ENCODE data around the gene ADAM8.
"Not testable (repeated sequence)": the region's sequence is repeated elsewhere in the genome, so short reads cannot be mapped to it uniquely, and the experiment has no call there.

The ADAM8 gene

DNA sequence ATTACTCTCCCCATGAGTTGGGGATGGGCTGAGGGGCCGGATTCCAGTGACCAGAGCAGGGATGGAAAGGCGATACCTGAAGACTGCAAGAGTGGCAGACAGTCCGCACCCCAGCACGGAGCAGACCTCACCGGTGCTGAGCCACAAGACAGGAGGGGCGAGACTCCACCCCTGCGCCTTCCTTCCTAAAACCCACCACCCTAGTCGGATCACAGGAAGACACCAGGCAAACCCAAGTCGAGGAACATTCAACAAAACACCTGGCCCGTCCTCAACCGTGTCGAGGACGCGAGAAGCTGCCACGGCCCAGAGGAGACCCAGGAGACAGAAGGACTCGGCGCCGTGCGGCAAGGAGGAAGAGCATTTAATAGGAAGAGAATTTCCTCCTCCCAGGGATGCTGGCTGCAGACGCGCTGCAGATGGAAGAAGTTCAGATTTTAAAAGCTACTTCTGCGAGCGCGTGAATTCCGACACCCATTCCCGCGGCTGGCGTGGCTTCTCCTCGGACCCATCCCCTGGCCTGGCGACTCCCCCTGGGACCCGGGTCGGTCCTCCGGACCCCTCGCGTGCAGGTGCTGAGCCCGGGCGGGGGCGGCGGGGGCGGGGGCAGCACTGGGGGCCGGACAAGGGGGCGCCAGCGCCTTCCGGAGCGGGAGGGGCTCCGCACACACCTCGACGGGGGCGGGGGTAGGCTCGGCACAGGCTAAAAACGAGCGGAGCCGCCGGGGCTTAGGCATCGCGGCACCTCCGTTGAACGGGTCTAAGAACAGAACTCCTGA, 47.2 kb downstream of the ADAM8 start:
- no peak for DNase-seq

DNA sequence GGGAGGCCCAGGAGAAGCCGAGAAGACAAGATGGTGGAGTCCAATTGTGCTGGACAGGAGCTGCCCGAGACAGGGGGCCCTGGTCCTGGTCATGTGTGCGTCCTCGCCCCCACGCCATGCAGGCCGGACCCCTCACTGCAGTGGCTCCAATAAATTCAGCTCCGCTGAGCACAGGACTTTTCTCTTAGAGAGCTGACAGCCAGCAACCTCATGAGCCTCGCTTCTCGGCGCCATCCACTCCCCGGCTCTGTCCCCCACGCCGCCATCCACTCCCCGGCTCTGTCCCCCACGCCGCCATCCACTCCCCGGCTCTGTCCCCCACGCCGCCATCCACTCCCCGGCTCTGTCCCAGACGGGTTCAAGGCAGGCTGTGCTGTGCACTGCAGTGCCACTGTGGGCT, 49.4 kb downstream of the ADAM8 start:
- no peak for DNase-seq

- DNase-seq: peak; percentile 27
Measured at GRCh38 chr10:133226251-133226808, 50.3 kb downstream of the ADAM8 start.

DNA sequence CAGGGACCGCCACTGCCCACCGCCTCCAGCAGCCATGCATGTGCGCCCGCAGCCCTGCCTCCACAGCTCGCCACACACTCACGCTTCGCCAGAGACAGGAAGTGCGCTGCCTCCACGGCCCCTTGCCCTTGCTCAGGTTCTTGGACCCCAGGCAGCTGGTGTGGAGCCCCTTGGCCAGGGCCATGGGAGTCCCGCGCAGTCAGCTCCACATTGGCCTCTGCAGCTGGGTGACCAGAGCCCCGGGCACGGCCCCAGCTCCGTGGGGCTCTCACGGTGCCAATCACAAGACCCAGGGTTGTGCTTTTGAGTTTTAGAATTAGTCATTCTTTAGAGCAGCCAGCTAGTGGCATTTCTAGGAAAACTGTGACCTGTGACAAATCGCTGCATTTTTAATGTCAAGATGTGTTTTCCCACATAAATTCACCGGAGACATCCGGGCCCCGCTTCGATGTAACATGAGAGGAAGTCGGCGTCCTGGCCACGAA, 50.9 kb downstream of the ADAM8 start:
- no peak for DNase-seq

DNA sequence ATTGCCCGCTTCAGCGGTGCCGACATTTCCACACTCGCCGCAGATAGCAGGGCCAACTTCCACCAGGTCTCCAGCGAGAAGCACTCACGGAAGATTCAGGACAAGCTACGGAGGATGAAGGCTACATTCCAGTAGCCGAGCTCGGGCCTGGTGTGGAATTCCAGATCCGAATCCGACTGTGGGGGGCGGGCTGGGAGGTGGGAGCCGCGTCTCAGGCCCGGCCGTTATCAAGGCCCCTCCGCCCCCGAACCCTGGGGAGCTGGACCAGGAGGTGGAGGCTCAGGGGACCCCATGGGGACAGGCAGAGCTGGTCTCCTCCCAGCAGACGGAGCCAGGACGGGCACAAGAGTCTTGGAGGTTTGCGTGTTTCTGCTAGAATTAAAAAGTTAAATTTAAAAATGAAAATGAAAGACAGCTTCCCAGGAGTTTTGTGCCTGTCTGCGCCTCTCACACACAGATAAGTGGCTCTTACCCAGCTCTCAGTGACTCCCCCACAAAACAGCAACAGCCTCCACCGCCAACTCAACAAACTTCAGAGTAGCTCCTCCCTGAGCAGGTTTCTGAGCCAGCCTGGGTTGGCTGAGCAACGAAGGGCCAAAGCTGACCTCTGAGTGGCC, 51.8 kb downstream of the ADAM8 start:
- DNase-seq: no peak

- DNase-seq: no peak
Measured at GRCh38 chr10:133224076-133224475, 52.6 kb downstream of the ADAM8 start.

- not testable (repeated sequence) for DNase-seq
Measured at GRCh38 chr10:133221756-133222155, 54.9 kb downstream of the ADAM8 start.

GRCh38 chr10:133221331-133221730, 55.3 kb downstream of the ADAM8 start:
- no peak for DNase-seq

- no peak for DNase-seq
Measured at GRCh38 chr10:133219782-133220181, 56.9 kb downstream of the ADAM8 start.

- DNase-seq: no peak
Measured at GRCh38 chr10:133218891-133219290, 57.8 kb downstream of the ADAM8 start.

GRCh38 chr10:133217800-133218589, 58.7 kb downstream of the ADAM8 start:
- no peak for DNase-seq

- DNase-seq: no peak
Measured at GRCh38 chr10:133216776-133217175, 59.9 kb downstream of the ADAM8 start.

GRCh38 chr10:133215586-133215985, 61.1 kb downstream of the ADAM8 start:
- DNase-seq: no peak

- DNase-seq: no peak
Measured at GRCh38 chr10:133214468-133215410, 61.9 kb downstream of the ADAM8 start.

GRCh38 chr10:133213641-133214467, 62.8 kb downstream of the ADAM8 start:
- no peak for DNase-seq

- no peak for DNase-seq
Measured at GRCh38 chr10:133212853-133213494, 63.7 kb downstream of the ADAM8 start.
